ENCODE data around the gene RAD23A.

The RAD23A gene

DNA sequence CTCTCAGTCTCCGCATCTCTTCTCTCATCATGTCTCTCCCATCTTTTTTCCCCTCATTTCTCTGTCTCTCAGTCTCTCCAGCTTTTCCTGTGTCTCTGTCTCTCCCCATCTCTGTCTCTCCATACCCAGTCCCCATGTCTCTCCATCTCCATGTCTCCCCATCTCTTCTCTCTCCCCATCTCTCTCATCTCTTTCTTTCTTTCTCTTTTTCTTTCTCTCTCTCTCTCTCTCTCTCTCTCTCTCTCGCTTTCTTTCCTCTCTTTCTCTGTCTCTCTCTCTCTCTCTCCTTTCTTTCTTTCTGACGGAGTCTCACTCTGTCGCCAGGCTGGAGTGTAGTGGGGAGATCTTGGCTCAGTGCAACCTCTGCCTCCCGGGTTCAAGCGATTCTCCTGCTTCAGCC is 37.0 kb downstream of the RAD23A start:
- no peaks in the 10 kb centered on the region for H3K36me3 ChIP-seq (ENCODE audit: control insufficient read depth, insufficient read depth, low read length, severe bottlenecking)
- H3K9ac ChIP-seq (ENCODE audit: low read length): no peak overlapping the region
- no peak for DNase-seq (ENCODE audit: low read depth)
- H3K4me1 ChIP-seq (ENCODE audit: control insufficient read depth, insufficient read depth, low read length): peaks cover 7% of the 10 kb centered on the region
- H3K9me3 ChIP-seq (ENCODE audit: control insufficient read depth, low read length): no peaks in the 10 kb centered on the region
- no peaks in the 10 kb centered on the region for H3K27me3 ChIP-seq (replicated peaks; ENCODE audit: control insufficient read depth, insufficient read depth, low read length)
- no peak overlapping the region for H3K4me3 ChIP-seq (ENCODE audit: low read length)

DNA sequence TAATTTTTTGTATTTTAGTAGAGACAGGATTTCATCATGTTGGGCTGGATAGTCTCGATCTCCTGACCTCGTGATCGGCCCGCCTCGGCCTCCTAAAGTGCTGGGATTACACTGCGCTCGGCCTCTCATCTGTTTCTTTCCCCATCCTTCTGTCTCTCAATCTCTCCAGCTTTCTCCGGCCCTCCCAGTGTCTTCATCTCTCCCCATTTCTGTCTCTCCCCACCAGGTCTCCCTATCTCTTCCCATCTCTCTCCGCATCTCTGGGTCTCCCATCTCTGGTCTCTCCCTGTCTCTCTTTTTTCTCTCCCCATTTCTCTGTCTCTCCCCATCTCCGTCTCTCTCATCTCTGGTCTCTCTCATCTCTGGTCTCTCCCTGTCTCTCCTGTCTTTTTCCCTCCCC is 37.4 kb downstream of the RAD23A start:
- Histone ChIP-seq H3K9me3 (ENCODE audit: control insufficient read depth, low read length) (no peaks in the 10 kb centered on the region), H3K36me3 (ENCODE audit: control insufficient read depth, insufficient read depth, low read length, severe bottlenecking) (no peaks in the 10 kb centered on the region), H3K9ac (ENCODE audit: low read length) (peak overlapping the region; percentile 71), H3K4me1 (ENCODE audit: control insufficient read depth, insufficient read depth, low read length) (peaks cover 7% of the 10 kb centered on the region), H3K27me3 (replicated peaks; ENCODE audit: control insufficient read depth, insufficient read depth, low read length) (no peaks in the 10 kb centered on the region), H3K4me3 (ENCODE audit: low read length) (peak overlapping the region; percentile 60)
- no peak for DNase-seq (ENCODE audit: low read depth)

DNA sequence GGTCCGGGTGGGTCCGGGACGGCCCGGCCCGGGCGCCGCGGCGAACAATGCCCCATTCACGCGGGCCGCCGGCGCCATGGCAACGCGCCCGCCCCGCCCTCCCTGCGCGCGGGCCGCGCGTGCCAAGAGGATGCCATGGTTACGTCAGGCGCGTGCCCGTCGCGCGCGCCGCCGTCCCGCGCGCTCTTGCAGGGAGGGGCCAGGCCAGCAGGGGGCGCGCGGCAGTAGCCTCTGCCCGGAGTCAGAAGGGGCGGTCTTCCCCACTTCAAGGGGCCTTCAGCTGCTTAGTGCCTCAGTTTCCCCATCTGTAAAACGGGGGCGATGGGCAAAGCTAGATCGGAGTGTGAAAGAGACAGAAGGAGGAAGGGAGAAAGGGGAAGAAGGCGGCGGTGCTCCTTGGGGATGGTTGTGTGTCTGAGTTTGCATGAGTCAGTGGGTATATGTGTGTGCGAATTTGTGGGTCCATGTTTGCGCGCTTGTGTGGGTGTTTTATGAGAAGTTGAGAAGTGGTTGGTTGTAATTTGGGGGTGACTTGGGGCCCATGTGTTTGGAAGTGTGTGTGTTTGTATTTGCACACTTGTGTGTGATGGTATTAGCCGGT is 38.0 kb downstream of the RAD23A start:
- Histone ChIP-seq H3K4me3 (ENCODE audit: low read length) (peak overlapping the region; percentile 60), H3K36me3 (ENCODE audit: control insufficient read depth, insufficient read depth, low read length, severe bottlenecking) (no peaks in the 10 kb centered on the region), H3K27me3 (replicated peaks; ENCODE audit: control insufficient read depth, insufficient read depth, low read length) (no peaks in the 10 kb centered on the region), H3K4me1 (ENCODE audit: control insufficient read depth, insufficient read depth, low read length) (peaks cover 7% of the 10 kb centered on the region), H3K9ac (ENCODE audit: low read length) (peak overlapping the region; percentile 71), H3K9me3 (ENCODE audit: control insufficient read depth, low read length) (no peaks in the 10 kb centered on the region)
- DNase-seq (ENCODE audit: low read depth): peak; percentile 92

DNA sequence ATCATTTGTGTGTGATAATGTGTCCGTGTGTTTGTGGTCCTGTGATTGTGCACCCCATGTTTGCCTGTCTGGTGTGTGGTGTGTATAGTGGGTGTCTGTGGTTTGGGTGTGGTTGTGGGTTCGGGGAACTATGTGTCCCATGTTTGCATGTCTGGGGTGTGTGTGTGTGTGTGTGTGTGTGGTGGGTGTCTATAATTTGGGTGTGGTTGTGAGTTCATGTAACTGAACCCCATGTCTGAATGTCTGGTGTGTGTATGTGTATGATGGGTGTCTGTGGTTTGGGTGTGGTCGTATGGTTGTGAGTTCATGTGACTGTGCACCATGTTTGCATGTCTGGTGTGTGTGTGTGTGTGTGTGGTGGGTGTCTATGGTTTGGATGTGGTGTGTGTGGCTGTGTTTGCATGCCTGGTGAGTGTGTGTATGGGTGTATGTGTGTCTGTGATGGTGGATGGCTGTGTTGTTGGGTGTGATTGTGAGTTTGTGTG is 38.5 kb downstream of the RAD23A start:
- H3K27me3 ChIP-seq (replicated peaks; ENCODE audit: control insufficient read depth, insufficient read depth, low read length): no peaks in the 10 kb centered on the region
- H3K4me1 ChIP-seq (ENCODE audit: control insufficient read depth, insufficient read depth, low read length): peaks cover 7% of the 10 kb centered on the region
- DNase-seq (ENCODE audit: low read depth): no peak
- no peak overlapping the region for H3K4me3 ChIP-seq (ENCODE audit: low read length)
- H3K36me3 ChIP-seq (ENCODE audit: control insufficient read depth, insufficient read depth, low read length, severe bottlenecking): no peaks in the 10 kb centered on the region
- no peaks in the 10 kb centered on the region for H3K9me3 ChIP-seq (ENCODE audit: control insufficient read depth, low read length)
- H3K9ac ChIP-seq (ENCODE audit: low read length): no peak overlapping the region

DNA sequence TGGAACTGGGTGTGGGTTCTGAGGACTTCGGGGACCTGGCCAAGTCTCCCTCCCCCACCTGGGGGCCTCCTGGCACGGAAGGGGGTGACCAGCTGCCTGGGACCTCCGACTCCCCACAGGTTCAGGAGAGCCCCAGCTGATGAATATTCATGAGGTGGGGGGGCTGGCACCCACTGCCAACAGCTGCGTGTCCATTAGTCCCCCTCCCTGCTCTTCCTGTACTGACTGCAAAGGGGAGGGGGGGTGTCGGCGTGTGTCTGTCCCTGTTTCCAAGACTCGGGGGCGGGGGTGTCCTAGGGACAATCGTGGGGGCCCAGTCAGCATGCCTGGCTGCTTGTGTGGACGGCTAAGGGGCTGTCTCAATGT is 39.0 kb downstream of the RAD23A start:
- Histone ChIP-seq H3K27me3 (replicated peaks; ENCODE audit: control insufficient read depth, insufficient read depth, low read length) (no peaks in the 10 kb centered on the region), H3K9me3 (ENCODE audit: control insufficient read depth, low read length) (no peaks in the 10 kb centered on the region), H3K9ac (ENCODE audit: low read length) (no peak overlapping the region), H3K4me1 (ENCODE audit: control insufficient read depth, insufficient read depth, low read length) (peaks cover 7% of the 10 kb centered on the region), H3K36me3 (ENCODE audit: control insufficient read depth, insufficient read depth, low read length, severe bottlenecking) (no peaks in the 10 kb centered on the region), H3K4me3 (ENCODE audit: low read length) (no peak overlapping the region)
- no peak for DNase-seq (ENCODE audit: low read depth)

DNA sequence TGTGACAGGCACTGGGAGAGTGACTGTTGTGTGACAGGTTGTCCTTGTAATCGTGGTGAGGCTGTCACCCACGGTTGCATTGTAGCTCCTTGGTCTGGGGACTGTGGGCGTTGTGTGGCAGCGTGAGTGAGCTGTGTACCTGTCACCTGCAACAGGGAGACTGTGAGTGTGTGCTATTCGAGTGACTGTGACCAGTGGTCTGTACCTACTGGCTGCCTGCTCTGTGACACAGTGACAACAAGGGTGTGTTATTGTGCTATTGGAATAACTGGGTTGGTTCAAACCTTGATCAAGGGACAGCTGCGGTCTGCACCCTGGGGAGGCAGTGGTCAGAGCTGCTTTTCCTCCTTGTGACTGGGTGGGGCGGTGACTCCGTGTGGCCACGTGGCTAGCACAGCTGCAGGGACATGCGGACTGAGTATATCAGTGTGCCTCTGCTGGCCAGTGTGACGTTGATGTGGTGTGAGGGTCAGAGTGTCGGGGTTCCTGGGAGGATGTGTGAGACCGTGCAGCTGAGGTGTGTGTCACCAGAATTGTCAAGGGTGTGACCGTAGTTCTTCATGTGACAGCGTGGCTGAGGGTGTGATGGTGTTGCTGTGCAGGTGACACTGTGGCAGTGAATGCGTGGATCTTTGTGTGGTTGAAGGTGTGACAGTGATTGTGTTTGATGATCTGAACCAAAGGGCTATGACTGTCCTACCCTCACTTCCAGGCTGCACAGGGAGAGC is 39.6 kb downstream of the RAD23A start:
- Histone ChIP-seq H3K9me3 (ENCODE audit: control insufficient read depth, low read length) (no peaks in the 10 kb centered on the region), H3K36me3 (ENCODE audit: control insufficient read depth, insufficient read depth, low read length, severe bottlenecking) (no peaks in the 10 kb centered on the region), H3K4me3 (ENCODE audit: low read length) (no peak overlapping the region), H3K9ac (ENCODE audit: low read length) (no peak overlapping the region), H3K4me1 (ENCODE audit: control insufficient read depth, insufficient read depth, low read length) (peaks cover 7% of the 10 kb centered on the region), H3K27me3 (replicated peaks; ENCODE audit: control insufficient read depth, insufficient read depth, low read length) (no peaks in the 10 kb centered on the region)
- no peak for DNase-seq (ENCODE audit: low read depth)

DNA sequence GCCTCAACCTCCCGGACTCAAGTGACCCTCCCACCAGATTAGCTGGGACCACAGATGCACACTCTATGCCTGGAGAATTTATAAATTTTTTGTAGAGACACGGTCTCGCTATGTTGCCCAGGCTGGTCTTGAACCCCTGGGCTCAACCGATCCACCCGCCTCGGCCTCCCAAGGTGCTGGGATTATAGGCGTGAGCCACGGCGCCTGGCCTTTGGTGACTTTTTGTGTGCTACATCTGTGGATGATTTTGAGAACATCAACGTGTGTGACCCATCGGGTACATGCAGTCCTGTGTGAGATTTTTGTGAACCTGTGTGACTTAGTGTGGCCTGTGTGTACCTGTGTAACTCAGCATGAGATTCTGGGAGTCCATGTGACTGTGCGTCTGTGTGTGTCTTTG is 41.1 kb downstream of the RAD23A start:
- no peaks in the 10 kb centered on the region for H3K36me3 ChIP-seq (ENCODE audit: control insufficient read depth, insufficient read depth, low read length, severe bottlenecking)
- H3K9me3 ChIP-seq (ENCODE audit: control insufficient read depth, low read length): no peaks in the 10 kb centered on the region
- no peak overlapping the region for H3K4me3 ChIP-seq (ENCODE audit: low read length)
- DNase-seq (ENCODE audit: low read depth): no peak
- H3K4me1 ChIP-seq (ENCODE audit: control insufficient read depth, insufficient read depth, low read length): peaks cover 7% of the 10 kb centered on the region
- no peak overlapping the region for H3K9ac ChIP-seq (ENCODE audit: low read length)
- no peaks in the 10 kb centered on the region for H3K27me3 ChIP-seq (replicated peaks; ENCODE audit: control insufficient read depth, insufficient read depth, low read length)

DNA sequence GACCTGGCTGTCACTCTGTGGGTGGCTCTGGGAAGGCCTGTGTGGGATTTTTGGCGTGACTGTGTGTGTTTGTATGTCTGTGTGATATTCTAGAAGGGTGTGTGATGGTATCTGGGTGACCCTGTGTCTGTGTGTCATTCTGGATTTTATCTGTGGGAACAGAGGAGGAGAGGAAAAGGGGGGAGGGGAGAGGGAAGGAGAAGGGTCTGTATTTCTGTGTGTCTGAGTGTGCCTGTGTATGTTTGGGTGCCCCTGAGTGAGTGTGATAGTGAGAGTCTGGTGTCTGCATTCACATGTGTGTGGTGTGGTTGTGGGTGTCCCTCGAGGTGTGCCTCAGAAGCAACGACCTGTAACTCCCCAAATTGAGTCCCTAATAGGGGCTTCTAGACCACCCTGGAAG is 41.5 kb downstream of the RAD23A start:
- Histone ChIP-seq H3K36me3 (ENCODE audit: control insufficient read depth, insufficient read depth, low read length, severe bottlenecking) (no peaks in the 10 kb centered on the region), H3K9ac (ENCODE audit: low read length) (no peak overlapping the region), H3K4me1 (ENCODE audit: control insufficient read depth, insufficient read depth, low read length) (peaks cover 7% of the 10 kb centered on the region), H3K9me3 (ENCODE audit: control insufficient read depth, low read length) (no peaks in the 10 kb centered on the region), H3K27me3 (replicated peaks; ENCODE audit: control insufficient read depth, insufficient read depth, low read length) (no peaks in the 10 kb centered on the region), H3K4me3 (ENCODE audit: low read length) (no peak overlapping the region)
- DNase-seq (ENCODE audit: low read depth): no peak

DNA sequence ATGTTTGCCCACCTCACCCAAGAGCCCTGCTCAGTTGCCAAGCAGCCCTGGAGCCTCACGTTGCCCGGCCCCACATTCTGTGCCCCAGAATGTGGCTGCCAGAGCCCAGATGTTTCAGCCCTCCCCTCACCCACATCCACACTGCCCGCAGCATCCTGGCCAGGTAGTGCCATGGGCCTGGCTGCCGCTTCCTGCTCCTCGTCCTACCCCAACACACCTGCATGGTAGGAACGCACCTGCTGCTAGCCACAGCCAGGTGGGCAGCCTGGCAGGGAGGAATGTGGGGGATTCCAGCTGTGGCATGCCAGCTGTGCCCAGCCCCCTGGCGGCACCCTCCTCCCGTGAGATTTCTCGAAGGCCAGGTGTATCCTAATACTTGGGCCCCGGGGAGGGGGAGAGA is 42.1 kb downstream of the RAD23A start:
- peaks cover 7% of the 10 kb centered on the region for H3K4me1 ChIP-seq (ENCODE audit: control insufficient read depth, insufficient read depth, low read length)
- no peak overlapping the region for H3K4me3 ChIP-seq (ENCODE audit: low read length)
- H3K36me3 ChIP-seq (ENCODE audit: control insufficient read depth, insufficient read depth, low read length, severe bottlenecking): no peaks in the 10 kb centered on the region
- H3K9ac ChIP-seq (ENCODE audit: low read length): no peak overlapping the region
- no peaks in the 10 kb centered on the region for H3K9me3 ChIP-seq (ENCODE audit: control insufficient read depth, low read length)
- H3K27me3 ChIP-seq (replicated peaks; ENCODE audit: control insufficient read depth, insufficient read depth, low read length): no peaks in the 10 kb centered on the region
- no peak for DNase-seq (ENCODE audit: low read depth)

DNA sequence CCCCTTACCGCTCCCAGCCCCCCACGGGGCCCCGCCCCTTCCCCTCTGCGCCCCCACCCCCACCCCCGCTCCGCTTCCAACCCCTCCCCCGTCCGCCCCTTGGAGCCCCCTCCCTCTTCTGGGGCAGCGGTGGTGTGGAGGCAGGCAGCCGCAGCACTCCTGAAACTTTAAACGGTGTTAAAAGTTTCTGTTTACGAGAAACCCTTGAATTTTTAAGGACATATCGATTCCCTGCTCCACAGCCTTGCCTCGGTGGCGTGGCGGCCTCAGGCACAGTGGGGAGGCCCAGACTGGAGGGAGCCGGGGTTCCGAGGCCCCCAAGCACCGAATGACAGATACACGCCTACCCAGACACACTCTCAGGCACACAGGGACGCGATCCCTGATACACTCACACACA is 44.8 kb downstream of the RAD23A start:
- no peaks in the 10 kb centered on the region for H3K9me3 ChIP-seq (ENCODE audit: control insufficient read depth, low read length)
- H3K4me3 ChIP-seq (ENCODE audit: low read length): no peak overlapping the region
- H3K4me1 ChIP-seq (ENCODE audit: control insufficient read depth, insufficient read depth, low read length): peaks cover 1% of the 10 kb centered on the region

DNA sequence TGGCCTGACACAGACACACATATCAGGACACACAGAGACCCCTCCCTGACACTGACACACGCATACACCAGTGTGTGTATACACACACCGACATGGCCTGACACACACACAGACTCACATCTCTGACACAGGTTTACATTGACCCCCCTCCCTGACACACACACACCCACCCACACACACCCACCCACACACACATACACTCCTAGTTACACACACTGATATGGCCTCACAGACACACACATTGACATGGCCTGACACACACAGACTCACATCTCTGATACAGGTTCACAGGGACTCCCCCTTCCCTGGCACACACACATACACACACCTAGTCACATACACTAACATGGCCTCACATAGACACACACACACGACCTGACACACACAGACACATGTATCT is 45.2 kb downstream of the RAD23A start:
- Histone ChIP-seq H3K36me3 (ENCODE audit: control insufficient read depth, insufficient read depth, low read length, severe bottlenecking) (no peaks in the 10 kb centered on the region), H3K9ac (ENCODE audit: low read length) (no peak overlapping the region), H3K4me3 (ENCODE audit: low read length) (no peak overlapping the region), H3K9me3 (ENCODE audit: control insufficient read depth, low read length) (no peaks in the 10 kb centered on the region), H3K4me1 (ENCODE audit: control insufficient read depth, insufficient read depth, low read length) (no peaks in the 10 kb centered on the region), H3K27me3 (replicated peaks; ENCODE audit: control insufficient read depth, insufficient read depth, low read length) (no peaks in the 10 kb centered on the region)
- no peak for DNase-seq (ENCODE audit: low read depth)

More for the DNA sequence above, 44.8 kb downstream of the RAD23A start:
- no peaks in the 10 kb centered on the region for H3K36me3 ChIP-seq (ENCODE audit: control insufficient read depth, insufficient read depth, low read length, severe bottlenecking)
- no peaks in the 10 kb centered on the region for H3K27me3 ChIP-seq (replicated peaks; ENCODE audit: control insufficient read depth, insufficient read depth, low read length)
- no peak for DNase-seq (ENCODE audit: low read depth)
- H3K9ac ChIP-seq (ENCODE audit: low read length): no peak overlapping the region

DNA sequence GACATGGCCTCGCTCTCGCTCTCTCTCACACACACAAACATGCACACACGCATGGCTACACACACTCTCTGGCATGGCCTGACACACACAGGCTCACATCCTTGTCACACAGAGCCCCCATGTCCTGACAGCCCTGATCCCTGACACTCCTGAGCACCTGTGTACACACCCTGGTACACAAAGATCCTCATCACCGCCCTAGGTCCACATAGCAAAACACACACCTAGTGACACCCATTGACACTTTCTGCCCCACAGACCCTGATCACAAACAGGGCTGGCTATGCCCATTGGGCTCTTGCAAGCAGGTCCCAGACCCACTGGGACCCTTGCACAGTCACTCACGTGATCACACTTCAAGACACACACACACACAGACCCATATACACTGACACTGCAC is 45.6 kb downstream of the RAD23A start:
- no peak overlapping the region for H3K9ac ChIP-seq (ENCODE audit: low read length)
- DNase-seq (ENCODE audit: low read depth): no peak
- H3K27me3 ChIP-seq (replicated peaks; ENCODE audit: control insufficient read depth, insufficient read depth, low read length): no peaks in the 10 kb centered on the region
- H3K9me3 ChIP-seq (ENCODE audit: control insufficient read depth, low read length): no peaks in the 10 kb centered on the region
- H3K36me3 ChIP-seq (ENCODE audit: control insufficient read depth, insufficient read depth, low read length, severe bottlenecking): no peaks in the 10 kb centered on the region
- no peak overlapping the region for H3K4me3 ChIP-seq (ENCODE audit: low read length)
- no peaks in the 10 kb centered on the region for H3K4me1 ChIP-seq (ENCODE audit: control insufficient read depth, insufficient read depth, low read length)
